A549 treated with RU486 at 1 μM for 4 hours (cell line): Measurements from ENCODE around the gene OTUD3. TPM values are rescaled to one million over a fixed set of nuclear protein-coding genes. Genes with fewer than 3 reads are reported as not detected.

ENCODE experiments used
- total RNA-seq: library from RNA; stranded (reverse); fragments of 200-300 nt; extraction: Qiagen RNA extraction; gene quantifications from 5 replicates; pipeline ENCODE4 v1.2.3, GENCODE V29; 2022; ENCODE audit warnings: low read depth

Gene OTUD3
- 2.6 to 4.0 TPM (median 2.7 TPM) in 5 replicates for total RNA-seq

GRCh38 chr1:19882111-19883071, at the start of gene OTUD3:
OTUD3 (plus strand) TSS chr1:19882395; CDS start chr1:19882514, 119 bp downstream.

GRCh38 chr1:19923137-19923952, 41.1 kb downstream of the OTUD3 start, which contains the start of gene PLA2G2E:
PLA2G2E (minus strand) TSS chr1:19923617; CDS start chr1:19923559, 58 bp downstream.

Other genes starting within 250 kb of the OTUD3 start
- 25.8 to 41.2 TPM (median 32.8 TPM) in 5 replicates for gene NBL1, start 238.1 kb upstream of the OTUD3 start, total RNA-seq
- gene HTR6, start 217.5 kb upstream of the OTUD3 start, total RNA-seq, result 0.13 to 0.22 TPM (median 0.14 TPM) in 4 of 5 replicates, not detected in the other
- 5.0 to 8.0 TPM (median 6.5 TPM) in 5 replicates for gene TMCO4, start 82.5 kb upstream of the OTUD3 start, total RNA-seq
- not detected in 5 replicates for gene RNF186, start 67.1 kb upstream of the OTUD3 start, total RNA-seq
- not detected in 5 replicates for gene PLA2G2E, start 41.2 kb downstream of the OTUD3 start, total RNA-seq
- gene PLA2G2A, start 97.2 kb downstream of the OTUD3 start, total RNA-seq, result not detected in 5 replicates
- not detected in 5 replicates for gene PLA2G5, start 187.8 kb downstream of the OTUD3 start, total RNA-seq
- gene PLA2G2D, start 237.1 kb downstream of the OTUD3 start, total RNA-seq, result not detected in 5 replicates